HG03280 (cell line): ENCODE data around the gene NDUFA3.

Experiments used
- ATAC-seq: cut with Tn5 transposase; IDR thresholded peaks from one replicate; pipeline ENCODE4 v1.9.1; 2021; ENCODE audit warnings: mild to moderate bottlenecking, moderate library complexity; ENCODE audit not compliant: unreplicated experiment

The NDUFA3 gene

DNA sequence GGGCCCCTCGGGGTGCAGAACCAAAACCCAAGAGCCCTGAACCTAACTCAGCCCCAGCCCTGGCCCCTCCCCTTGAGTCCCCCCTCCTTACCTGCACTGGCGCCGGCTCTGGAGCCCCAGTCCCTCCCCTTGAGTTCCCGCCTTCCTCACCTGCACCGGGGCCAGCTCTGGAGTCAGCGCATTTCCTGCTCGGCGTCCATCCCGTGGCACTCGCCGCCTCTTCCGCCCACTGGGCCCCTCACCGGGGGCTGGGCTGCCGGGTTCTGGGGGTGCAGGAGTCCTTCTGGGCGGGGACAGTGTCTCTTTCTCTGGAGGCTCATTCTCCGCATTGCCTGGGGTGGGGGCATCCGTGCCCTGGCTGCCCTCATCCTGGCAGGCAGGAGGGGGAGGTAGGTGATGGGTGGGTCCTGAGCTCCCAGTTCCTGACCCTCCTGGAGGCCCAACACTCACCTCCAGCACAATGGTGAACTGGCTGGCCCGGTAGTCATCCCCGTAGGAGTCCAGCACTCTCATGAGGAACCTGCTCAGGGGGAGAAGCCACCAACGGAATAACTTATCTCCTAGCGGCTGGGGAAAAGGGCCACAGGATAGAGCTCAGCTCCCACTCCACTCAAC, 5.3 kb downstream of the NDUFA3 start:
- ATAC-seq = no peak

DNA sequence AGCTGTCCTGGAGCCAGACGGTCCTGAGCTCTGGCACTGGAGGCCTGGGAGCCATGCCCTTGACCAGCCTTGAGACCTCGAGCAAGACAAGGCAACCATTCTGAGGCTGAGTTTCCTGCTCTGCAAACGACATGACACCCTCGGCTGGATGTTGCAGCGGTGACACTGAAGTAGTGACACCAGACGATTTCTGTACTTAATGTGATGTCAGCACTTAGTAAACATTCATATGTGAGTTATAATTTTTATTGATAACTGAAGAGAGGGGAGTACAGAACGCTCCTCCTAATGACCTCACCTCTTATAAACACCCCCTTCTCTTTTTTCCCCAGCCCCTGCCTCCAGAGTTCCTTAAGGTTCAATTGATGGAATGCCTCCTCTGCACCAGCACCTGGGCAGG, 5.8 kb downstream of the NDUFA3 start:
- no peak for ATAC-seq

DNA sequence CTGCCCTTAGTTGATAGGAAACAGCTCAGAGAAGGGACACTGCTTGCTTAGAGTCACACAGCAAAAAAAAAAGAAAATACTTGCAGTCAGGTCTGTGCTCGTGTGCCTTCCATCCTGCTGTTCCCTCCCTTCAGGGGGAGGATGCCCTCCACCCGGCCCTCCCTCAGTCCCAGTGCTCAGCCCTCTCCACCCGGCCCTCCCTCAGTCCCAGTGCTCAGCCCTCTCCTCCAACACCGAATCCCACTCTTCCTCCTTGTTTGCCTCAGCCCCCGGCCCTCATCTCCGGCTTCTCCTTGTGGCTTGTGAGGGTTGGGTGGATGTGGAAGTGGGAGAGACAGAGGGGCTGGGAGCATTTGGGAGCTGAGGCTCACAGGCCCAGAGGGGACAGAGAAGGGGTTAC, 7.0 kb downstream of the NDUFA3 start:
- no peak for ATAC-seq

DNA sequence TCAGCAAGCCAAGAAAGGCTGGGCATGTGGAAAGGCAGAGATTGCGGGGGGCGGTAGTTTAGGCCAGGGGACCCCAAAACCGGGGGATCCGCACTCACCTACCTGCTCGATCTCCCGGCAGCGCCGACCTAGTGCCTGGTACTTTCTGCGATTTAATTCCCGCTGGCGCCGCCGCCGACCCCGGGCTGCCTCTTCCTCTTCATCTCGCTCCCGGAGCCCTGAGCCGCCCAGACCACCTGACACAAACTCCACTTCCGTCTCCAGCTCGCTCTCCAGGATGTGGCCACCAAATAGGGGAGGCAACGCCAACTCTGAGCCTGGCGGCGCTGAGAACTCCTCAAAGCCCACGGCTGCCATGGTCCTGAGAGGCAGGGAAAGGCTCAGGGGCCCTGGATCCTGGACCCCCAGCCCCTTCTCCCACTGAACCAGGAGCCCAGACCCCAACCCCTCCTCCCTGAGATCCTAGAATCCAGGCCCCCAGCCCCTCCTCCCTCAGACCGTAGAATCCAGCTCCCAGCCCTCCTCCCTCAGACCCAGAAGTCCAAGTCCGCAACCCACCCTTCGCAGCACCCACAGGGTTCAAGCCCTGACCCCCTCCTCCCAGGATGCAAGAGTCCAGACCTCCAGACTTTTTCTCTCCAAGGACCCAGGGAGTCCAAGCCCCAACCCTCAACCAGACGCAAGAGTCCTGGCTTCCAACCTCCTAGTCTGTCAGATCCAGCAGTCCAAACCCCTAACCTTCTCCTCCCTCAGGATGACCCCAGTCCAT, 11.9 kb downstream of the NDUFA3 start:
- ATAC-seq = no peak

DNA sequence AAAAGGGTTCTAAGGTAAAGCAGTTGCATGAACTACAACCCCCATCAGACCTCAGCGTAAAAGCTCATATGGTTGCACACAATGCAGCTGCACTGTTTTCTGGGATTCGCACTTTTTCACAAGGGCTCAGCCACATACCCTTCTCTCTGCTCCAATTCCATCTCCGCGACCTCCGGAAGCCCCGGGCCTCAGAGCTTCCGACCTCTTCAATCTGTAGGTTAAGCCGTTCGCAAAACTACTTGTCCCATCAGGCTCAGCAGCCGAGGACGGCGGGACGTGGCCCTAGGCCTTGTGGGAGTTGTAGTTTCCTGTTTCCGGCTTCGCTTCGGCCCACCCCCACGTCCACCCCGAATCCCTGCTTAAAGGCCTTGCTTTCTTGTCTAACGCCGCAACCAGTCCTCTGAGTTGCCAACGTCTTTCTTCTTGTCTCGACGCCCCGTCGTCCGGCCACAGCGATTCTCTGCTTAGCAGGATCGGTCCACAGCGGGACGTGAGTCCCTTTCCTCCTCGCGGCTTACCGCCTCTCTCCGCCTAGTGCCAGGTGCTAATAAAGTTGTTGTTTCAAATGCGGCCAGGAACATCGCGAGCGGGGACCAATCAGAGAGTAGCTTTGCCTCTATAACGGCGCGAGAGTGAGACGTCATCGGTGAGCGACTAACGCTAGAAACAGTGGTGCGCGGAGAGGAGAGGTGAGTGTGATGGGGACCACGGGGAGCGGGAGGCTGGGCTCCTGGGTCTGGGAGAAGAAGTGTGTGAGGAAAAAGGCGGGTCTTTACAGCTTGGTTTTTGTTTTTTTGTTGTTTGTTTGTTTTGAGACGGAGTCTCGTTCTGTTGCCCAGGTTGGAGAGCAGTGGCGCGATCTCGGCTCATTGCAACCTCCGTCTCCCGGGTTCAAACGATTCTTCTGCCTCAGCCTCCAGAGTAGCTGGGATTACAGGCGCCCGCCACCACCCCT, 12.7 kb downstream of the NDUFA3 start, which contains the start of the genes PRPF31 and TFPT:
PRPF31 (plus strand) TSS at position 646 of the 955 bp plus-strand sequence. CDS start 2,525 bp downstream, outside the sequence.
TFPT (minus strand) TSS at position 549 of the 955 bp plus-strand sequence; CDS start at position 161, 388 bp downstream.
- ATAC-seq = peak; percentile 88

DNA sequence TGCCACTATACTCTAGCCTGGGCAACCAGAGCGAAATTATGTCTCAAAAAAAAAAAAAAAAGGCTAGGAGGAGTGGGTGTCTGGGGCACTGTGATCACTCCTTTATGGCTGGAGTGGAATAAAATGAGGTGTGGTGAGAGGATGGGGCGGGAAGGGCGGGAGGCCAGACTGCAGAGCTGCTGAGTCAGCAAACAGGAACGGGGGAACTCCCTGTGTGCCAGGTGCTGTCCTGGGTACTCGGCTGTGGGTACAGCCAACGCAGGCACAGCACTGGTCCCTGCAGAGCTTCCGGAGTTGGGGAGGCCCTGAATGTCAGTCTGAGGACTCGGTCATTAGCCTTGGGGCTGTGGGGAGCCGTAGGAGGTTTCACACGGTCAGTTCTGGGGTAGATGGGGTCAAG, 18.6 kb downstream of the NDUFA3 start:
- ATAC-seq = no peak

DNA sequence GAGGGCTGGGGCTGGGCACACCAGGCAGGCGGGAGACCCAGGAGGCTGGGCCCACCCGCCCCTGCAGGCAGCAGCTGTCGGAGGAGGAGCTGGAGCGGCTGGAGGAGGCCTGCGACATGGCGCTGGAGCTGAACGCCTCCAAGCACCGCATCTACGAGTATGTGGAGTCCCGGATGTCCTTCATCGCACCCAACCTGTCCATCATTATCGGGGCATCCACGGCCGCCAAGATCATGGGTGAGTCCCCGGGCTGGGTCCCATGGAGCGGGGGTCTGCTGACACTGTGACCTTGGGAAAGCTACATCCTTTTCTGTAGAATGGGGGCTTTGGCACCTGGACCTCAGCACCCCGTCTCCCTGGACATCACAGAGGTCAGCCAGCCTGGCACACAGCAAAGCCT, 21.0 kb downstream of the NDUFA3 start:
- ATAC-seq = no peak

DNA sequence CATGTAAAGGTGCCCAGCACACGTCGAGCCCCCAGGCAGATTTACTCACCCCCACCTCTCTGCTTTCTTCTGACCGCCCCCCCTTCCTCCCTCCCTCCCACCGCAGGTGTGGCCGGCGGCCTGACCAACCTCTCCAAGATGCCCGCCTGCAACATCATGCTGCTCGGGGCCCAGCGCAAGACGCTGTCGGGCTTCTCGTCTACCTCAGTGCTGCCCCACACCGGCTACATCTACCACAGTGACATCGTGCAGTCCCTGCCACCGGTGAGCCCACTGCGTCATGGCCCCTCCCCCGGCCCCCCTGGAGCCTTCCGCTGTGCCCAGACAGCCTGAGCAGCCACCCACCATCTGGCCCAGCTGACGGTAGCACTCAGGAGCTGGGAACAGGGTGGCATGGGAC, 21.7 kb downstream of the NDUFA3 start:
- no peak for ATAC-seq

DNA sequence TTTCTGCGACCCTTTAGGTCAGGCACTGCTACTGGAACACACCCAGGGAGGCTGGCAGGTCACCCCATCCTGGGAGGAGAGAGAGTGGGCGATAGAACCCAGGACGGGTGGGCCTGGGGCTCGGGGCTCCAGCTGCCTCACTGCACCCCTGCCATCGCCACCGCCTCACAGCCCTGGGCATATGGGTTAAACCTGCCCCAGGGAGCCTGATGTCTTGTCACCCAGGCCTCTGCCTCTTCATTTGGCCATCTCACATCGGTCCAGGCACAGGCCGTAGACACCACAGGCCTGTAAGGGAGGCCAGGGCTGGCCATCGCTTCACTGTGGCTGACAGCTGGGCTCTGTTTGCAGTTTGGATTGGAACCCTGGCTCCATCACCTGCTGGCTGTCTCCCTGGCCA, 23.1 kb downstream of the NDUFA3 start:
- ATAC-seq = no peak

DNA sequence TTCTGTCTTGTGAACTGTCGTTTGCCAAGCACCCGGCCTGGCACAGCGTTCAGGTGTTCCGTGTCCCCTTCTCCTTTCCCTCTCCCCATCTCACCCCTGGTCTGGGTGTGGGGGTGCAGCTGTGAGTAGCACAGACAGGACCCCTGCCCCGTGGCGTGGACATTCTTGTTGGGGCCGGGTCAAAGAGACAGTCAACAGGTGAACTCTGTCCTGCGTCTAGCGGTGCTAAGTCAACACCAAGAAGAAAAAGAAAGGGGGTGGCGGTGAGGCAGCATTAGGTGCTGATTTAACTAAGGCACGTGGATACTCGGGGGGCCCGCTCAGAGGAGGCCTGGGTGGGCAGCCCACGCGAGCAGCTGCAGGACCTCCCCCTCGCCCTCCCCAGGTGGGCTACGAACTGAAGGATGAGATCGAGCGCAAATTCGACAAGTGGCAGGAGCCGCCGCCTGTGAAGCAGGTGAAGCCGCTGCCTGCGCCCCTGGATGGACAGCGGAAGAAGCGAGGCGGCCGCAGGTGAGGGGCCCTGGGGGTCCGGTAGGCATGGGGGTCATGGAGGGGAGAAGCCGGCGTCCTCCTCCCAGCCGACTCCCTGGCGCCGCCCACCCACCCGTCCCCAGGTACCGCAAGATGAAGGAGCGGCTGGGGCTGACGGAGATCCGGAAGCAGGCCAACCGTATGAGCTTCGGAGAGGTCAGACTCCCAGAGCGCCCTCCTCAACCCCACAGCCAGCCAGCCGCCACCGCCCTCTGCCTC, 25.2 kb downstream of the NDUFA3 start:
- ATAC-seq = no peak

DNA sequence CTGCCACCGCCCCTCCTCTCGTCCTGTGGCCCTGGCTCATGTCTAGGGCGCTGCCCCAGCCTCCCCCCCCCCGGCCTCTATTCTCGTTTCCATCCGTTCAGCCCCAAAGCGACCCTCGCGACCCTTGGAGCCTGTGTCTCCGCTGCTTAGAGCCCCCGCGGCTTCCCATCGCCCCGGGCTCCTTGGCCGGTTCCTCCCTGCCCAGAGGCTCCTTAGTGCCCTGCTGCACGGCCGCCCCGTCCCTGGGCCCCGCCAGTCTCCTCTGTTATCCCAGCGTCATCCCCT, 25.7 kb downstream of the NDUFA3 start:
- no peak for ATAC-seq

DNA sequence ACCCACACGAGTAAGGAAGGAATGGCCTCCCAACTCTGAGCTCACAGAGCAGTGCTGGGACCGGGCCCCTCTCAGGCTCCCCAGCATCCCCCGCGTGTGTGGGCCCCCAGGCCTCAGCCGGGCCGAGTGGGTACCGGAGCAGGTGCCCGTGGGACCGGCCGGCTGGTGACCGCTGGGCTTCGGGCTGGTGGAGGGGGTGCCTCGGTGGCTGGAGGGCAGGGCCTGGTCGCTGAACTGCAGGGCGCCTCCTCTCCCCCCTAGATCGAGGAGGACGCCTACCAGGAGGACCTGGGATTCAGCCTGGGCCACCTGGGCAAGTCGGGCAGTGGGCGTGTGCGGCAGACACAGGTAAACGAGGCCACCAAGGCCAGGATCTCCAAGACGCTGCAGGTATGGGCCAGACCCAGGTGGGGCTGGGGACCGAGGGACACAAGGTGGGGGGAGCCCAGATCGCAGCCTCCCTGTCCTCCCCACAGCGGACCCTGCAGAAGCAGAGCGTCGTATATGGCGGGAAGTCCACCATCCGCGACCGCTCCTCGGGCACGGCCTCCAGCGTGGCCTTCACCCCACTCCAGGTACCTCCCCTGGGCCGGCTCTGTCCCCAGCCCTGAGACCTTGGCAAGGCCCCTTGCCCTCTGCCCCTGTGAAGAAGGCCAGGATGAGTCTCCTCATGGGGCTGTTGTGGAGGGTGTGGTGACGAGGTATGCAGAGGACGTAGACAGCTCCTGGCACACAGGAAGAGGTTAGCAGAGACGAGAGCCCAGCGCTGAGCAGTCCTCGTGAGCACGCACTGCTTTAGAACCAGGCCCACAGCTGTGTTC, 26.4 kb downstream of the NDUFA3 start:
- no peak for ATAC-seq

DNA sequence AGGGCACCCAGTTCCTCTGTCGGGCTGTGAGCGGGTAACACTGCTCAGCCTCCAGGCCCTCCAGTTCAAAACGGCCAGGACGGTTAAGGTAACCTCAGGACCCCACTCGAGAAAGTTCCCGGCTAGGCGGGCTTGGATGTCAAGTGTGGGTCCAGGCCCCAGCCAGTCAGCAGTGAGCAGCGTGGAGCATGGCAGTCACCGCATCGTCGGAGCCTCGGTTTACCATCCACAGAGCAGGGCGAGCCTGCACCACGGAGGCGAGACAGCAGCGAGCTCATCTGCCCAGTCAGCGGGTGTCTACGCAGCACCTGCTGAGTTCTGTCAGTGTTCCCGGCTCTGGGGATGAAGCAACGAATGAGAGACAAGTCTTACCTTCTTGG, 27.0 kb downstream of the NDUFA3 start:
- ATAC-seq = no peak

DNA sequence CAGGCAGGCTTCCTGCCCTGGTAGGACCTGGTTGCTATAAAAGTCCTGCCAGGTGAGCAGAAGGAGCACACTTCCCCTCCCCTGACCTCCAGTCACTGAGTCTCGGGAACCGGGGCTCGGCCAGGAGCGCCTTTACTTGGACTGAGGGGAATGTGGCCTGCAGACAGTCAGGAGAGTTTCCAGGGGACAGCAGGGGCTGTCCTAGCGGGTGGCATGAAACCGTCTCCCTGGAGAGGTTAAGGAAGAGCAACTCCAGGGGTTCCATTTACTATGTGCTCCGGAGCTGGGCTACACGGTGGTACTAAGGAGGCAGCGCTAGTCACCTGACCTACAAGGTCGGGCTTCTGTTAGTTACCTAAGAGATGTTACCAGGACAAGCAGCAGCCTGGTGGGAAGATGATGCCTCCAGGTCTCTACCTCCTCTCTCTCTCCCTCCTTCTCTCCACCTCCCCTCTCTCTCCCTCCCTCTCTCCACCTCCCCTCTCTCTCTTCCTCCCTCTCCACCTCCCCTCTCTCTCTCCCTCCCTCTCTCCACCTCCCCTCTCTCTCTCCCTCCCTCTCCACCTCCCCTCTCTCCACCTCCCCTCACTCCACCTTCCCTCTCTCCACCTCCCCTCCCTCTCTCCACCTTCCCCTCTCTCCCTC, 30.8 kb downstream of the NDUFA3 start:
- no peak for ATAC-seq

DNA sequence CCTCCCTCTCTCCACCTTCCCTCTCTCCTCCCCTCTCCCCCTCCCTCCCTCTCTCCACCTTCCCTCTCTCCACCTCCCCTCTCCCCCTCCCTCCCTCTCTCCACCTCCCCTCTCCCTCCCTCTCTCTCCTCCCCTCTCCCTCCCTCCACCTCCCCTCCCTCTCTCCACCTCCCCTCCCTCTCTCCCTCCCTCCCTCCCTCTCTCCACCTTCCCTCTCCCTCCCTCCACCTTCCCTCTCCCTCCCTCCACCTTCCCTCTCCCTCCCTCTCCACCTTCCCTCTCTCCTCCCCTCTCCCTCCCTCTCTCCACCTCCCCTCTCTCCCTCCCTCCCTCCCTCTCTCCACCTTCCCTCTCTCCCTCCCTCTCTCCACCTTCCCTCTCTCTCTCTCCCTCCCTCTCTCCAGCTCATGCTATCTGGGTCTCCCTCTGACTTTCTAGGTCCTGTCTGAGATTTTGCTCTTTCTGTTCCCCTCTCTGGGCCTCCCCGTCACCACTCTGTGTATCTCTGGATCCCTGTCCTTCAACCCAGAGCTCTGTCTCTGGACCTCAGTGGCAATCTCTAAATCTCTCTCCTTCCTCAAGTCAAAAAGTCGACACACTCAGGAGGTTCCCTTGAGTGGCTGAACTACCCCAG, 31.4 kb downstream of the NDUFA3 start:
- ATAC-seq = no peak

DNA sequence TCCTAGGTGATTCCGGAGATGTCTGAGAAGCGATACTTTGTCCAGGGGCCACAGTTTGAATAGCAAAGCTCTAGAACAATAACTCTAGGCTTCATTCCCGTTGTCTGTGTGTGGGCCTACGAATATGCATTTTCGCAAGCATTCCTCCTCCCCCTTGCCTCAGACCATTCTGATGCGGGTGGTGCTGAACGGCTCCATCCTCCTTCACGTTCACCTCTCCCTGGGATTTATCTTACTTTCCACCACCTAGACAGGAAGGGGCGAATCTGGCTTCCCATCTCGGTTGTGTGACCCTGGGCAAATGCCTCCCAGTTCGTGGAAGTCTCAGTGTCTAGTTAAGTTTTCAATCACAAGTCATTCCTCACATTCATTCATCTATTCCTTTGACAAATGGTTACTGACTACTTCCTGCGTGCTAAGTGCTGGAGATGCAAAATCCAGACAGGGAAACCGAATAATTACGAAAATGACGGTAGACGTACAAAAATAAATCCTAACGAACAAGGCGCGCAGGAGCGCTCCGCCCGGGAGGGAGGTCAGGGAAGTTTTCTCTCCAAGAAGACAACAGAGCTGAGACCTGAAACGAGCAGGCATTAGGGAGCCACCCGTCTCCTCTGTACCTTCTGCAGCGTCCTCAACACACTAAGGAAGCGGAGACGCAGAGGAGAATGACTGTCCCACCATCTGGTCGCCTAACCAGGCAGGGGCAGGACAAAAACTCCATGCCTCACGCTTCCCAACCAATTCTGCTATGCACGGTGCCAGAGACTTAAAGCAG, 33.6 kb downstream of the NDUFA3 start:
- no peak for ATAC-seq

DNA sequence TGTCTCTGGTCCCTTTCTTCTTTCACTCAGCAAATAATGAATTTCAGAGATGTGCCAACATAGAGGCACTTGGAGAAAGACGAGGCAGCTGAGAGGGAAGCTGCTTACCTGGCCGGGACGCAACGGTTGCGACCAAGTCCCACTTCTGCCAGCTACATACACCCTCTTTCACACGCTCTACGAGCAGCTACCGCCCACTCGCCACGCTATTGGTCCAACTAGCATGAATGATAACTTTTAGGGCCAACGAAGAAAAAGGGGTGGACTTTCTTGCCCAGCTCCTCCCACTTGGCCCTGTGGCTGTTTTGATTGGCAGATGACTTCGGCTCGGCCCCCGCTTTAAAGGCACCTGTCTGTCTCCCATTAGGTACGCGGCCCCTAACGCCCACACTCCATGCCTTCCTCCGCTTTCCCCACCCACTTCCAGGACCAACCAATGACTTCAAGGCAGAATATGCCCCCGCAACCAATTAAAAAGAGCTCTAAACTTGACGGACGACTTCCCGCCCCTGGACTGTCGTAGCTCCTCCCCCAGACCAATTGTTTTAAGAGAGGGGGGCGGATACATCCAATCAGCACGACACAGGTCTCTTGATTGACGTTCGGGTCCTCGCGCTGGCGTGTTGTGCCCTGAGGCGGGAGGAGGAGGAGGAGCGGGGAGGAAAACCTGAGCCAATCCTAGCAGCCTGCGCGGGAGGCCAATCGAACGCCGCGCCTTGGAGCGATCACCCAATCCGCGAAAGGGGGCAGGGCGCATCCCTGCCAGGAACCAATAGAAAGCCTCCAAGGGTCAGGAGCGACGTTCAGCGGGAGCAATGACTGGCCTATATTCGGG, 34.4 kb downstream of the NDUFA3 start:
- peak; percentile 75 for ATAC-seq
